D721Med (cell line): ENCODE measurements around the gene MED12L.

Source experiments
- DNase-seq: peaks from one replicate; pipeline ENCODE4 v3.0.0; 2011; ENCODE audit warnings: low spot score; ENCODE audit not compliant: insufficient read length
- FAIRE-seq: peaks from 2 replicates; lab custom pipeline; 2011; peaks lifted over from hg19 to GRCh38; lab: Jason Lieb, UNC
- TF ChIP-seq, protein P1 (sequence below): IDR thresholded peaks from 2 replicates; pipeline ENCODE4 v1.5.1; 2012; ENCODE audit warnings: mild to moderate bottlenecking, control low read depth; ENCODE audit not compliant: insufficient read depth; ENCODE audit errors: missing control alignments

MED12L gene

GRCh38 chr3:151476344-151477018, 391.0 kb downstream of the MED12L start:
- no peak for FAIRE-seq
- no peak for DNase-seq
- TF ChIP-seq, protein P1, sequence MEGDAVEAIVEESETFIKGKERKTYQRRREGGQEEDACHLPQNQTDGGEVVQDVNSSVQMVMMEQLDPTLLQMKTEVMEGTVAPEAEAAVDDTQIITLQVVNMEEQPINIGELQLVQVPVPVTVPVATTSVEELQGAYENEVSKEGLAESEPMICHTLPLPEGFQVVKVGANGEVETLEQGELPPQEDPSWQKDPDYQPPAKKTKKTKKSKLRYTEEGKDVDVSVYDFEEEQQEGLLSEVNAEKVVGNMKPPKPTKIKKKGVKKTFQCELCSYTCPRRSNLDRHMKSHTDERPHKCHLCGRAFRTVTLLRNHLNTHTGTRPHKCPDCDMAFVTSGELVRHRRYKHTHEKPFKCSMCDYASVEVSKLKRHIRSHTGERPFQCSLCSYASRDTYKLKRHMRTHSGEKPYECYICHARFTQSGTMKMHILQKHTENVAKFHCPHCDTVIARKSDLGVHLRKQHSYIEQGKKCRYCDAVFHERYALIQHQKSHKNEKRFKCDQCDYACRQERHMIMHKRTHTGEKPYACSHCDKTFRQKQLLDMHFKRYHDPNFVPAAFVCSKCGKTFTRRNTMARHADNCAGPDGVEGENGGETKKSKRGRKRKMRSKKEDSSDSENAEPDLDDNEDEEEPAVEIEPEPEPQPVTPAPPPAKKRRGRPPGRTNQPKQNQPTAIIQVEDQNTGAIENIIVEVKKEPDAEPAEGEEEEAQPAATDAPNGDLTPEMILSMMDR: no peak

DNA sequence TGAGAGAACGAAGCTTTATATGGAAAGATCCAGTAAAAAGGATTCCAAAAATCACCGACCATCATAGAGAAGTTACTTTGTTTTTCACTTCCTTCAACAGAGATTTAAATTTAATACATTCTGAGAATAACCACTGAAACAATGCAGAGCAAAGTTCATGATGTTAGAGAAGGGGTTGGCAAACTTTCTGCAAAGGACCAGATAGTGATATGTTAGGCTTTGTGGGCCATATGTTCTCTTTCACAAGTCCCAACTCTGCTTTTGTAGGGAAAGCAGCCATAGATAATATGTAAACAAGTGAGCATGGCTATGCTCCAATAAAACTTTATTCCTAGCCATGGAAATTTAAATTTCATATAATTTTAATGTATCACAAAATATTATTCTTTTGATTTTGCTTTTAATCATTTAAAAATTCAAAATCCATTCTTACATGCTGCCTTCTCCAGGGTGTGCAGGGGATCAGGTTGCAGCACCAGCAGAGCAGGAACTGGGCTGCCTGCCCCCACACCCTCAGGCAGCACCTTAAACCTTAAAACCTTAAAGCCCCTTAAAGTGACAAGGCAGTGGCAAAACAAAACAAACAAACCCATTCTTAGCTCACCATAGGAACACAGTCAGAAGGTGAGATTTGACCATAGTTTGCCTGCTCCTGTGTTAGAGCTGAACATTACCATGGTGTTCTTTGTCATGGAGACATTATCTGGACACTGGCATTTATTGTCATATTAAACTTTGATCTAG, 392.3 kb downstream of the MED12L start:
- TF ChIP-seq, protein P1: no peak
- DNase-seq (no peak), FAIRE-seq (no peak)

- no peak for DNase-seq
- FAIRE-seq: no peak
- TF ChIP-seq, protein P1: no peak
These were observed 392.9 kb downstream of the MED12L start for GRCh38 chr3:151478335-151478697.

- FAIRE-seq (no peak), DNase-seq (no peak)
- TF ChIP-seq, protein P1: no peak
These were observed 394.0 kb downstream of the MED12L start for GRCh38 chr3:151479452-151479851.

GRCh38 chr3:151480492-151480891, 395.0 kb downstream of the MED12L start:
- DNase-seq (no peak), FAIRE-seq (no peak)
- TF ChIP-seq, protein P1: no peak

DNA sequence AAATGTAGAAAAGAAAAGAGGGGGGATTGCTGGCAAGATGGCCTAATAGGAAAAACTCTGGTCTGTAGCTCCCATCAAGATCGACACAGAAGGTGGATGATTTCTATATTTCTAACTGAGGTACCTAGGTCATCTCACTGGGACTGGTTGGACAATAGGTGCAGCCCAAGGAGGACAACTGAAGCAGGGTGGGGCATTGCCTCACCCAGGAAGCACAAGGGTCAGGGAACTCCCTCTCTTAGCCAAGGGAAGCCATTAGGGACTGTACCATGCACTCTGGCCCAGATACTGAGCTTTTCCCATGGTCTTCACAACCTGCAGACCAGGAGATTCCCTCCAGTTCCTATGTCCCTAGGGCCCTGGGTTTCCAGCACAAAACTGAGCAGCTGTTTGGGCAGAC, 398.0 kb downstream of the MED12L start:
- FAIRE-seq (no peak), DNase-seq (no peak)
- TF ChIP-seq, protein P1: no peak
